ENCODE measurements around the gene UMODL1. TPM values are rescaled to one million over a fixed set of nuclear protein-coding genes. Genes with fewer than 3 reads are reported as not detected.

The UMODL1 gene
- total RNA-seq, 2 experiments from 2014 or later = 7.4 to 12.3 TPM

DNA sequence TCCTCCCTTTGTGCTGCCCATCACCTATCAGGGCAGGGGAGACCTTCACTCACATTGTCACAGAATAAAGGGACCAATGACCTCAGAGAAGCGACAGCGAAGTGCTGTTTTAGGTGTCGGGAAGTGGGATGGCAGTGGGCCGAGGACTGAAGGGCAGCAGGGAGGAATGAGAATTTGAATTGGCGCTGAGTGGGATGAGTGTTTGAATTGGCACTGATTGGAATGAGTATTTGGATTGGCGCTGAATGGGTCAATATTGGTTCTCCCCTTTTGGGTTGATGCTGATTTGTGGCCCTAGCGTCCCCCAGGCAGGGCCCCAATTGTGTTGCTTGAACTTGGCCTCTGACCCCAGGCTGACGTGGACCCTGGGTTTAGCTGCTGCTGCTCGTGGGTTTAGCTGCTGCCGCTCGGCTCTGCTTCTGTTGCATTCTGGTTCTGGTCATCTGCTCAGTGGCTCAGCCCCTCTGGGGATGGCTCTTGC lies 12.4 kb upstream of the UMODL1 start:
- Histone ChIP-seq H3K36me3 (ENCODE audit: insufficient read depth, low read length) (no peaks in the 10 kb centered on the region), H3K9me3 (ENCODE audit: low read length) (no peaks in the 10 kb centered on the region), H3K27ac (ENCODE audit: low read depth, low read length, poor library complexity, severe bottlenecking) (no peak overlapping the region), H3K4me3 (ENCODE audit: low read depth, low read length, poor library complexity, severe bottlenecking) (no peak overlapping the region), H3K79me2 (ENCODE audit: insufficient read depth, low read depth, low read length) (no peaks in the 10 kb centered on the region), H3K4me1 (ENCODE audit: insufficient read depth, low read length, poor library complexity, severe bottlenecking) (peaks cover 38% of the 10 kb centered on the region), H3K4me2 (ENCODE audit: low read length) (no peak overlapping the region), H2AFZ (ENCODE audit: low read length) (no peak overlapping the region), H3K9me2 (ENCODE audit: insufficient read depth, low read length) (no peaks in the 10 kb centered on the region), H4K20me1 (ENCODE audit: insufficient read depth, low read length) (no peaks in the 10 kb centered on the region)
- BruUV-seq (replicated peaks) = no TSS peak
- TF ChIP-seq, protein P1, sequence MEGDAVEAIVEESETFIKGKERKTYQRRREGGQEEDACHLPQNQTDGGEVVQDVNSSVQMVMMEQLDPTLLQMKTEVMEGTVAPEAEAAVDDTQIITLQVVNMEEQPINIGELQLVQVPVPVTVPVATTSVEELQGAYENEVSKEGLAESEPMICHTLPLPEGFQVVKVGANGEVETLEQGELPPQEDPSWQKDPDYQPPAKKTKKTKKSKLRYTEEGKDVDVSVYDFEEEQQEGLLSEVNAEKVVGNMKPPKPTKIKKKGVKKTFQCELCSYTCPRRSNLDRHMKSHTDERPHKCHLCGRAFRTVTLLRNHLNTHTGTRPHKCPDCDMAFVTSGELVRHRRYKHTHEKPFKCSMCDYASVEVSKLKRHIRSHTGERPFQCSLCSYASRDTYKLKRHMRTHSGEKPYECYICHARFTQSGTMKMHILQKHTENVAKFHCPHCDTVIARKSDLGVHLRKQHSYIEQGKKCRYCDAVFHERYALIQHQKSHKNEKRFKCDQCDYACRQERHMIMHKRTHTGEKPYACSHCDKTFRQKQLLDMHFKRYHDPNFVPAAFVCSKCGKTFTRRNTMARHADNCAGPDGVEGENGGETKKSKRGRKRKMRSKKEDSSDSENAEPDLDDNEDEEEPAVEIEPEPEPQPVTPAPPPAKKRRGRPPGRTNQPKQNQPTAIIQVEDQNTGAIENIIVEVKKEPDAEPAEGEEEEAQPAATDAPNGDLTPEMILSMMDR (conservative IDR thresholded peaks at IDR 0.05; ENCODE audit: low read length) = no peak
- TF ChIP-seq EZH2phosphoT487 (IDR thresholded peaks at IDR 0.05; ENCODE audit: borderline replicate concordance, low read depth, low read length) = no peak
- CTCF ChIA-PET (ENCODE audit: unreplicated experiment) = no interaction called here
- no peak for DNase-seq (ENCODE audit: low spot score)
- intact Hi-C loops (cut with micrococcal nuclease; ENCODE audit: unreplicated experiment) = no loop called here
- POLR2A ChIA-PET = no interaction called here

DNA sequence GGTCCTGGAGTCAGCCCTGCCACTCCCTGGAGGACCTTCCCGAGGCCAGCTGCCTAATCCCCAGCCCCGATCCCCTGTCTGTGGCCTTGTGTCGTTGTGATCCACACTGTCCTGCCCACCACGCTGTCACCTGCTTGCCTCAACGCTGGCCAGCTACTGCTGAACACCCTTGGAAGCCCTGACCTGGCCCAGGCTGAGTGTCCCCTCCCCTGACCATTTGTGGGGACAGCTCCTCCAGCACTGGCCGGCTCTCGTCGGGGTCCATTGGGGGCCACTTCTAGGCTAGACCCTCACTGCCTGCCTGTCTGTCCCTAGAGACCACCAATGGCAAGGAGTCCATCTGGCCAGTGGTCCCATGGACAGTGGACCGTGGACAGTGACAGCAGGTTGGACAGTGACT lies 12.0 kb upstream of the UMODL1 start:
- Histone ChIP-seq H3K4me3 (ENCODE audit: low read depth, low read length, poor library complexity, severe bottlenecking) (no peak overlapping the region), H3K79me2 (ENCODE audit: insufficient read depth, low read depth, low read length) (no peaks in the 10 kb centered on the region), H4K20me1 (ENCODE audit: insufficient read depth, low read length) (no peaks in the 10 kb centered on the region), H3K27ac (ENCODE audit: low read depth, low read length, poor library complexity, severe bottlenecking) (no peak overlapping the region), H3K9me3 (ENCODE audit: low read length) (no peaks in the 10 kb centered on the region), H3K36me3 (ENCODE audit: insufficient read depth, low read length) (no peaks in the 10 kb centered on the region), H3K9me2 (ENCODE audit: insufficient read depth, low read length) (no peaks in the 10 kb centered on the region), H2AFZ (ENCODE audit: low read length) (no peak overlapping the region), H3K4me2 (ENCODE audit: low read length) (no peak overlapping the region), H3K4me1 (ENCODE audit: insufficient read depth, low read length, poor library complexity, severe bottlenecking) (peaks cover 43% of the 10 kb centered on the region)
- no TSS peak for BruUV-seq (replicated peaks)
- POLR2A ChIA-PET = no interaction called here
- DNase-seq (ENCODE audit: low spot score) = no peak
- intact Hi-C loops (cut with micrococcal nuclease; ENCODE audit: unreplicated experiment) = no loop called here
- TF ChIP-seq, protein P1 (conservative IDR thresholded peaks at IDR 0.05; ENCODE audit: low read length) = no peak
- TF ChIP-seq EZH2phosphoT487 (IDR thresholded peaks at IDR 0.05; ENCODE audit: borderline replicate concordance, low read depth, low read length) = no peak
- CTCF ChIA-PET (ENCODE audit: unreplicated experiment) = no interaction called here

DNA sequence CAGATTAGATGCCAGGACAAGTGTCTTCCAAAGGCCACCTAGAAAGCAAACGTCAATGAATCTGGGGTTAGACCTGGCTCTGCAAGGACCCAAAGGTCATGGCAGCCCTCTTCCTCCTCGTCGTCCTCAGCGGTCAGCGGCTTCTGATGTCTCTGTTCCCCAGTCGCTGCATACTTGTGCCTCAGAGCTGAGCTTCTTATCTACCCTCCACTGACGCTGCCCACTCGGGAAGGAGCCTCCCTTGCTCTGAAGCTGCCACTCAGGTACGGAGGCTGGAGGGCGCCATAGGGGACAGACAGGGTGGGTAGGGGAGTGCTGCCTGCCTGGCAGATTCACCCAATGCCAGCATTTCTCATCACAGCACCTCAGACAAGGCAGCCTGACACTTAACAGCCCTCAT lies 11.4 kb upstream of the UMODL1 start:
- POLR2A ChIA-PET = no interaction called here
- CTCF ChIA-PET (ENCODE audit: unreplicated experiment) = no interaction called here

More for the DNA sequence above, 11.4 kb upstream of the UMODL1 start:
- peaks cover 3% of the 10 kb centered on the region; the same call in 1 of the 2 replicates for H3K79me2 ChIP-seq (ENCODE audit: insufficient read depth, low read depth, low read length)
- no peaks in the 10 kb centered on the region for H3K9me3 ChIP-seq (ENCODE audit: low read length)
- no peaks in the 10 kb centered on the region for H3K9me2 ChIP-seq (ENCODE audit: insufficient read depth, low read length)
- no peak overlapping the region for H3K4me3 ChIP-seq (ENCODE audit: low read depth, low read length, poor library complexity, severe bottlenecking)
- no peaks in the 10 kb centered on the region for H3K36me3 ChIP-seq (ENCODE audit: insufficient read depth, low read length)
- DNase-seq (ENCODE audit: low spot score) = no peak
- no peak overlapping the region for H2AFZ ChIP-seq (ENCODE audit: low read length)
- H3K4me1 ChIP-seq (ENCODE audit: insufficient read depth, low read length, poor library complexity, severe bottlenecking) = peaks cover 48% of the 10 kb centered on the region
- BruUV-seq (replicated peaks) = no TSS peak
- intact Hi-C loops (cut with micrococcal nuclease; ENCODE audit: unreplicated experiment) = loop anchor here (5.0 to 10.0 kb wide), 3 partner anchors 173 to 635 kb away; partner anchors contain the start of gene MX1
- H3K4me2 ChIP-seq (ENCODE audit: low read length) = no peak overlapping the region
- H4K20me1 ChIP-seq (ENCODE audit: insufficient read depth, low read length) = no peaks in the 10 kb centered on the region
- no peak for TF ChIP-seq EZH2phosphoT487 (IDR thresholded peaks at IDR 0.05; ENCODE audit: borderline replicate concordance, low read depth, low read length)
- TF ChIP-seq, protein P1 (conservative IDR thresholded peaks at IDR 0.05; ENCODE audit: low read length) = no peak
- no peak overlapping the region for H3K27ac ChIP-seq (ENCODE audit: low read depth, low read length, poor library complexity, severe bottlenecking)

All from OCI-LY7 (cell line).